H1 (cell line): ENCODE data around the gene C8B. TPM values are rescaled to one million over a fixed set of nuclear protein-coding genes. Genes with fewer than 3 reads are reported as not detected.

Experiments
- BCL11A ChIP-seq, 2 experiments: IDR thresholded peaks; one replicate each; pipeline ENCODE4 v1.6.1; 2011; ENCODE audit warnings: low read depth in 2 of 2, low read length in 2 of 2, mild to moderate bottlenecking in 2 of 2
- EZH2 ChIP-seq: fragments of 200-600 bp; sonication (generic); IDR thresholded peaks from 2 replicates; pipeline ENCODE4 v1.7.1; 2012; ENCODE audit warnings: low read depth, mild to moderate bottlenecking, moderate library complexity, low read length, inconsistent platforms; ENCODE audit not compliant: severe bottlenecking
- MAX ChIP-seq: IDR thresholded peaks from 2 replicates; pipeline ENCODE4 v1.6.1; 2012; ENCODE audit warnings: inconsistent platforms
- RAD21 ChIP-seq, 2 experiments: IDR thresholded peaks in 1 of 2; conservative IDR thresholded peaks in 1 of 2; 2 replicates each; pipeline ENCODE4 v1.6.1; 2011; ENCODE audit warnings: low read depth in 2 of 2, low read length in 2 of 2, improper control_type of control experiment in 1 of 2, inconsistent platforms in 1 of 2, mild to moderate bottlenecking in 1 of 2, moderate library complexity in 1 of 2
- RNF2 ChIP-seq: fragments of 200-900, 300-1000 bp; sonication (generic); IDR thresholded peaks from 2 replicates; pipeline ENCODE4 v1.7.1; 2016; ENCODE audit warnings: borderline replicate concordance, low read depth, mild to moderate bottlenecking, antibody characterized with exemption, low read length; ENCODE audit not compliant: poor library complexity, severe bottlenecking; ENCODE audit errors: missing control alignments
- SP2 ChIP-seq: IDR thresholded peaks from 2 replicates; pipeline ENCODE4 v1.6.1; 2012; ENCODE audit warnings: mild to moderate bottlenecking, low read length, inconsistent platforms
- polyA plus RNA-seq, 7 experiments: library from polyadenylated mRNA; depleted of rRNA in 3 of 7; stranded (reverse) in 5 of 7; unstranded in 2 of 7; fragments of >200 nt in 5 of 7; fragments of 200-250 nt in 2 of 7; gene quantifications; 1 replicate in 5 of 7; 2 replicates in 1 of 7; 4 replicates in 1 of 7; pipeline versions ENCODE4 v1.2.1 to v1.2.3, GENCODE V29; 2011 to 2013; ENCODE audit warnings: missing spikeins in 2 of 7, mixed read lengths in 2 of 7
- total RNA-seq: library from RNA; stranded (reverse); fragmentation: NEBNext Ultra II Directional; extraction: Animal tissue kit (Norgen Biotek cat#: 25700); gene quantifications from 2 replicates; pipeline ENCODE4 v1.2.1, GENCODE V29; 2021
- TF ChIP-seq, protein P1 (sequence below): IDR thresholded peaks from 2 replicates; pipeline ENCODE4 v1.6.1; 2012; ENCODE audit warnings: inconsistent platforms

Gene C8B
- total and polyA plus RNA-seq, 2 of the 8 experiments (the other 6 are each of a cell fraction or from before 2014, with no cell fraction given), result not detected

GRCh38 chr1:56970280-56970679 lies 4.5 kb upstream of the C8B start (continued):
- TF ChIP-seq RNF2, result no peak
- TF ChIP-seq SP2, result no peak
- TF ChIP-seq EZH2, result no peak
- no peak for TF ChIP-seq BCL11A (IDR thresholded peaks at IDR 0.05; ENCODE audit: low read depth in 2 of 2, low read length in 2 of 2)
- TF ChIP-seq, protein P1, sequence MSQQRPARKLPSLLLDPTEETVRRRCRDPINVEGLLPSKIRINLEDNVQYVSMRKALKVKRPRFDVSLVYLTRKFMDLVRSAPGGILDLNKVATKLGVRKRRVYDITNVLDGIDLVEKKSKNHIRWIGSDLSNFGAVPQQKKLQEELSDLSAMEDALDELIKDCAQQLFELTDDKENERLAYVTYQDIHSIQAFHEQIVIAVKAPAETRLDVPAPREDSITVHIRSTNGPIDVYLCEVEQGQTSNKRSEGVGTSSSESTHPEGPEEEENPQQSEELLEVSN, result no peak
- no peak for TF ChIP-seq RAD21 (IDR thresholded peaks at IDR 0.05 in 1 of 2, conservative IDR thresholded peaks at IDR 0.05 in 1 of 2; ENCODE audit: low read depth in 2 of 2, low read length in 2 of 2)
- no peak for TF ChIP-seq MAX
